ENCODE measurements around the gene CNNM2.

The CNNM2 gene

DNA sequence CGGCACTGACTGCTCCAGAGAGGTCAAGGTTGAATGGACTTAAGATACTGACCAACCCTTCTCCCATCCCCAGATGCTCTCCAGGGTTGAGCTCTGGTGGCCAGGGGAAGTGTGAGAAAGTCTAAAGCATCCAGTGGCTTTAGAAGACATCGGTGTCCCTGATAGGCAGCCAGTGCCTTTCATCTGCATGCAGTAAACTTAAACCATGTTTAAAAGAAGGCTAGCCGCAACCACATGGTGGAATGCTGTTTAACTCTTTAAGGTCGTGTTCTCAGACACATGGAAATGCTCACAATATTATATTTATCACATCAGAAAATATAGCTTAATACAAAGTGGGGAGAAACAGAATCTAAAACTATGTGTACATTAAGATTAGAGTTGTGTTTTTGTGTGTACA lies 137.0 kb downstream of the CNNM2 start:
- no peak overlapping the region for H3K4me3 ChIP-seq (replicated peaks; ENCODE audit: insufficient read depth, low read length)
- DNase-seq (ENCODE audit: low read depth in 1 of 2, low spot score in 1 of 2), result no peak
- H3K27ac ChIP-seq (replicated peaks), result no peak overlapping the region
- no peaks in the 10 kb centered on the region for H3K27me3 ChIP-seq (ENCODE audit: insufficient read depth, poor library complexity, severe bottlenecking)
- TF ChIP-seq, protein P1, sequence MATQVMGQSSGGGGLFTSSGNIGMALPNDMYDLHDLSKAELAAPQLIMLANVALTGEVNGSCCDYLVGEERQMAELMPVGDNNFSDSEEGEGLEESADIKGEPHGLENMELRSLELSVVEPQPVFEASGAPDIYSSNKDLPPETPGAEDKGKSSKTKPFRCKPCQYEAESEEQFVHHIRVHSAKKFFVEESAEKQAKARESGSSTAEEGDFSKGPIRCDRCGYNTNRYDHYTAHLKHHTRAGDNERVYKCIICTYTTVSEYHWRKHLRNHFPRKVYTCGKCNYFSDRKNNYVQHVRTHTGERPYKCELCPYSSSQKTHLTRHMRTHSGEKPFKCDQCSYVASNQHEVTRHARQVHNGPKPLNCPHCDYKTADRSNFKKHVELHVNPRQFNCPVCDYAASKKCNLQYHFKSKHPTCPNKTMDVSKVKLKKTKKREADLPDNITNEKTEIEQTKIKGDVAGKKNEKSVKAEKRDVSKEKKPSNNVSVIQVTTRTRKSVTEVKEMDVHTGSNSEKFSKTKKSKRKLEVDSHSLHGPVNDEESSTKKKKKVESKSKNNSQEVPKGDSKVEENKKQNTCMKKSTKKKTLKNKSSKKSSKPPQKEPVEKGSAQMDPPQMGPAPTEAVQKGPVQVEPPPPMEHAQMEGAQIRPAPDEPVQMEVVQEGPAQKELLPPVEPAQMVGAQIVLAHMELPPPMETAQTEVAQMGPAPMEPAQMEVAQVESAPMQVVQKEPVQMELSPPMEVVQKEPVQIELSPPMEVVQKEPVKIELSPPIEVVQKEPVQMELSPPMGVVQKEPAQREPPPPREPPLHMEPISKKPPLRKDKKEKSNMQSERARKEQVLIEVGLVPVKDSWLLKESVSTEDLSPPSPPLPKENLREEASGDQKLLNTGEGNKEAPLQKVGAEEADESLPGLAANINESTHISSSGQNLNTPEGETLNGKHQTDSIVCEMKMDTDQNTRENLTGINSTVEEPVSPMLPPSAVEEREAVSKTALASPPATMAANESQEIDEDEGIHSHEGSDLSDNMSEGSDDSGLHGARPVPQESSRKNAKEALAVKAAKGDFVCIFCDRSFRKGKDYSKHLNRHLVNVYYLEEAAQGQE (IDR thresholded peaks at IDR 0.05; ENCODE audit: insufficient replicate concordance, low read depth), result no peak
- TF ChIP-seq GABPA (IDR thresholded peaks at IDR 0.05; ENCODE audit: low read depth) (no peak), SPI1 (IDR thresholded peaks at IDR 0.05; ENCODE audit: borderline replicate concordance, low read depth) (no peak), POLR2AphosphoS5 (IDR thresholded peaks at IDR 0.05; ENCODE audit: low read depth) (no peak)
- TF ChIP-seq, protein P2, sequence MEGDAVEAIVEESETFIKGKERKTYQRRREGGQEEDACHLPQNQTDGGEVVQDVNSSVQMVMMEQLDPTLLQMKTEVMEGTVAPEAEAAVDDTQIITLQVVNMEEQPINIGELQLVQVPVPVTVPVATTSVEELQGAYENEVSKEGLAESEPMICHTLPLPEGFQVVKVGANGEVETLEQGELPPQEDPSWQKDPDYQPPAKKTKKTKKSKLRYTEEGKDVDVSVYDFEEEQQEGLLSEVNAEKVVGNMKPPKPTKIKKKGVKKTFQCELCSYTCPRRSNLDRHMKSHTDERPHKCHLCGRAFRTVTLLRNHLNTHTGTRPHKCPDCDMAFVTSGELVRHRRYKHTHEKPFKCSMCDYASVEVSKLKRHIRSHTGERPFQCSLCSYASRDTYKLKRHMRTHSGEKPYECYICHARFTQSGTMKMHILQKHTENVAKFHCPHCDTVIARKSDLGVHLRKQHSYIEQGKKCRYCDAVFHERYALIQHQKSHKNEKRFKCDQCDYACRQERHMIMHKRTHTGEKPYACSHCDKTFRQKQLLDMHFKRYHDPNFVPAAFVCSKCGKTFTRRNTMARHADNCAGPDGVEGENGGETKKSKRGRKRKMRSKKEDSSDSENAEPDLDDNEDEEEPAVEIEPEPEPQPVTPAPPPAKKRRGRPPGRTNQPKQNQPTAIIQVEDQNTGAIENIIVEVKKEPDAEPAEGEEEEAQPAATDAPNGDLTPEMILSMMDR (IDR thresholded peaks at IDR 0.05; ENCODE audit: insufficient read depth, low read length), result no peak

- Histone ChIP-seq H3K27ac (replicated peaks) (no peak overlapping the region), H3K4me3 (replicated peaks; ENCODE audit: insufficient read depth, low read length) (no peak overlapping the region), H3K27me3 (ENCODE audit: insufficient read depth, poor library complexity, severe bottlenecking) (no peaks in the 10 kb centered on the region)
- no peak for TF ChIP-seq GABPA (IDR thresholded peaks at IDR 0.05; ENCODE audit: low read depth)
- no peak for DNase-seq (ENCODE audit: low read depth in 1 of 2, low spot score in 1 of 2)
Observed at GRCh38 chr10:103058034-103058433, 139.9 kb downstream of the CNNM2 start.

DNA sequence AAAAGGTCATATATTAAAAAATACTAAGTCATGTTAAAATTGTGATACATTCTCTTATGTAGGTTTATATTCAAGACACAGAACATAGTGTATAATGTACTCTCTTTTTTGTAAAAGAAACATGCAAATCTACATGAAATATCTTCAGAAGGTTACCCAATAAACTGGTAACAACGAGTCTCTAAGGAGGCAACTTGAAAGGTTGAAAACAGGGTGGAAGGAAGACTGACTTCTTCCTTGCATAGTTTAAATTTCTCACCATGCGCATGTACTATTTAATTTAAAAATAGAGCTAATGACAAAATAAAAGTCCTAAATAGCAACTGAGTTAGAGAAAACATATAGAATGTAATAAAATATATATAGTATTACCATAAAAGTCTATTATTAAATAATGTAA lies 142.5 kb downstream of the CNNM2 start:
- no peak for DNase-seq (ENCODE audit: low read depth in 1 of 2, low spot score in 1 of 2)
- Histone ChIP-seq H3K27ac (replicated peaks) (no peak overlapping the region), H3K4me3 (replicated peaks; ENCODE audit: insufficient read depth, low read length) (no peak overlapping the region), H3K27me3 (ENCODE audit: insufficient read depth, poor library complexity, severe bottlenecking) (no peaks in the 10 kb centered on the region)
- TF ChIP-seq SPI1 (IDR thresholded peaks at IDR 0.05; ENCODE audit: borderline replicate concordance, low read depth) (no peak), POLR2AphosphoS5 (IDR thresholded peaks at IDR 0.05; ENCODE audit: low read depth) (no peak), GABPA (IDR thresholded peaks at IDR 0.05; ENCODE audit: low read depth) (no peak)
- TF ChIP-seq, protein P2 (IDR thresholded peaks at IDR 0.05; ENCODE audit: insufficient read depth, low read length), result no peak
- TF ChIP-seq, protein P1 (IDR thresholded peaks at IDR 0.05; ENCODE audit: insufficient replicate concordance, low read depth), result no peak

GRCh38 chr10:103062854-103063590 lies 144.9 kb downstream of the CNNM2 start:
- no peak overlapping the region for H3K4me3 ChIP-seq (replicated peaks; ENCODE audit: insufficient read depth, low read length)
- TF ChIP-seq, protein P2 (IDR thresholded peaks at IDR 0.05; ENCODE audit: insufficient read depth, low read length), result no peak
- TF ChIP-seq GABPA (IDR thresholded peaks at IDR 0.05; ENCODE audit: low read depth) (no peak), POLR2AphosphoS5 (IDR thresholded peaks at IDR 0.05; ENCODE audit: low read depth) (no peak), SPI1 (IDR thresholded peaks at IDR 0.05; ENCODE audit: borderline replicate concordance, low read depth) (no peak)
- TF ChIP-seq, protein P1 (IDR thresholded peaks at IDR 0.05; ENCODE audit: insufficient replicate concordance, low read depth), result no peak
- H3K27ac ChIP-seq (replicated peaks), result no peak overlapping the region
- DNase-seq (ENCODE audit: low read depth in 1 of 2, low spot score in 1 of 2), result no peak
- H3K27me3 ChIP-seq (ENCODE audit: insufficient read depth, poor library complexity, severe bottlenecking), result no peaks in the 10 kb centered on the region
